Measurements from ENCODE around the gene ABHD17B. TPM values are rescaled to one million over a fixed set of nuclear protein-coding genes. Genes with fewer than 3 reads are reported as not detected.

ABHD17B gene
- total RNA-seq, 1 experiment from 2014 or later, result 21.1 TPM

GRCh38 chr9:71908825-71909224 lies 2.2 kb downstream of the ABHD17B start:
- in situ Hi-C loops (cut with HindIII; ENCODE audit: low pct_unique_long_range_greater_than_20kb, low sequenced_read_pairs), result no loop called here
- Histone ChIP-seq H3K27ac (ENCODE audit: low read length) (peak overlapping the region; percentile 82; the same call in 1 of the 2 replicates), H3K9me3 (ENCODE audit: control insufficient read depth, insufficient read depth, low read depth, low read length) (no peaks in the 10 kb centered on the region), H3K27me3 (ENCODE audit: control insufficient read depth, insufficient read depth, low read length) (no peaks in the 10 kb centered on the region), H3K36me3 (ENCODE audit: control insufficient read depth, insufficient read depth, low read length) (peaks cover 12% of the 10 kb centered on the region; the same call in 1 of the 2 replicates), H3K4me1 (ENCODE audit: control insufficient read depth, insufficient read depth, low read length) (peaks cover 9% of the 10 kb centered on the region; the same call in 1 of the 2 replicates), H3K4me3 (ENCODE audit: low read depth in 2 of 2, low read length in 2 of 2) (peak overlapping the region; percentile 90 to 97; a peak in 3 of 4 replicates)
- no peak for DNase-seq (ENCODE audit: low read depth, low spot score)
- no TSS peak for BruUV-seq (replicated peaks)
- no peak for ATAC-seq
- ChIA-PET POLR2A (no interaction called here), CTCF (no interaction called here)
- intact Hi-C loops (cut with micrococcal nuclease; ENCODE audit: unreplicated experiment), result no loop called here
- TF ChIP-seq POLR2AphosphoS5 (IDR thresholded peaks at IDR 0.05; ENCODE audit: low read depth, low read length) (no peak), CTCF (IDR thresholded peaks at IDR 0.05) (no peak)

- H3K4me3 ChIP-seq (ENCODE audit: low read depth in 2 of 2, low read length in 2 of 2), result no peak overlapping the region
- DNase-seq (ENCODE audit: low read depth, low spot score) (no peak), ATAC-seq (no peak)
- no TSS peak for BruUV-seq (replicated peaks)
- ChIA-PET CTCF (no interaction called here), POLR2A (interaction anchor here (0.6 kb wide), 1 partner anchor 115 kb away, joined by 9 read pairs; no protein-coding TSS in a partner anchor)
- intact Hi-C loops (cut with micrococcal nuclease; ENCODE audit: unreplicated experiment), result no loop called here
- no peaks in the 10 kb centered on the region for H3K9me3 ChIP-seq (ENCODE audit: control insufficient read depth, insufficient read depth, low read depth, low read length)
- H3K4me1 ChIP-seq (ENCODE audit: control insufficient read depth, insufficient read depth, low read length), result peaks cover 13% of the 10 kb centered on the region; the same call in 1 of the 2 replicates
- H3K27ac ChIP-seq (ENCODE audit: low read length), result no peak overlapping the region
- in situ Hi-C loops (cut with HindIII; ENCODE audit: low pct_unique_long_range_greater_than_20kb, low sequenced_read_pairs), result no loop called here
- TF ChIP-seq POLR2AphosphoS5 (IDR thresholded peaks at IDR 0.05; ENCODE audit: low read depth, low read length) (no peak), SIN3A (IDR thresholded peaks at IDR 0.05; ENCODE audit: borderline replicate concordance, insufficient read depth, low read depth, low read length) (no peak), TCF7L2 (IDR thresholded peaks at IDR 0.05; ENCODE audit: low read depth, low read length) (no peak), CTCF (IDR thresholded peaks at IDR 0.05) (no peak), REST (IDR thresholded peaks at IDR 0.05; ENCODE audit: insufficient read depth in 1 of 2, low read depth in 2 of 2, low read length in 1 of 2) (no peak)
- H3K27me3 ChIP-seq (ENCODE audit: control insufficient read depth, insufficient read depth, low read length), result no peaks in the 10 kb centered on the region
- H3K36me3 ChIP-seq (ENCODE audit: control insufficient read depth, insufficient read depth, low read length), result no peaks in the 10 kb centered on the region
Measured at GRCh38 chr9:71904076-71904475, 6.9 kb downstream of the ABHD17B start.

All from Panc1 (cell line).